ENCODE measurements around the gene SYNDIG1. TPM values are rescaled to one million over a fixed set of nuclear protein-coding genes. Genes with fewer than 3 reads are reported as not detected.

The SYNDIG1 gene
- total RNA-seq, 6 experiments from 2014 or later: not detected

DNA sequence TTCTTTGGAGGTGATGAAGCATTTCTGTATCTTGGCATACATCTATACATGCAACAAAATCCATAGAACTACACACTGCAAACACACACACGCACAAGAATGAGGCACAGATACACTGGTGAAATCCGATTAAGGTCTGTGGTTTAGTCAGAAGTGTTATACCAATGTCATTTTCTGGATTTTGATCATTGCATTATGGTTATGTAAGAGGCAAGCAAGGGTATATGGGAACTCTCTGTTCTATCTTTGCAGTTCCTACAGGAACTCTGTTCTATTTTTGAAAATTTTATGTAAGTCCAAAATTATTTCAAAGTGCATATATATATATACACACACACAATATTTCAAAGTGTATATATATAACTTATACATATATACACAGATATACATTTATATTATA, 101.7 kb downstream of the SYNDIG1 start:
- intact Hi-C loops (cut with DNase I): no loop called here
- TF ChIP-seq, protein P1, sequence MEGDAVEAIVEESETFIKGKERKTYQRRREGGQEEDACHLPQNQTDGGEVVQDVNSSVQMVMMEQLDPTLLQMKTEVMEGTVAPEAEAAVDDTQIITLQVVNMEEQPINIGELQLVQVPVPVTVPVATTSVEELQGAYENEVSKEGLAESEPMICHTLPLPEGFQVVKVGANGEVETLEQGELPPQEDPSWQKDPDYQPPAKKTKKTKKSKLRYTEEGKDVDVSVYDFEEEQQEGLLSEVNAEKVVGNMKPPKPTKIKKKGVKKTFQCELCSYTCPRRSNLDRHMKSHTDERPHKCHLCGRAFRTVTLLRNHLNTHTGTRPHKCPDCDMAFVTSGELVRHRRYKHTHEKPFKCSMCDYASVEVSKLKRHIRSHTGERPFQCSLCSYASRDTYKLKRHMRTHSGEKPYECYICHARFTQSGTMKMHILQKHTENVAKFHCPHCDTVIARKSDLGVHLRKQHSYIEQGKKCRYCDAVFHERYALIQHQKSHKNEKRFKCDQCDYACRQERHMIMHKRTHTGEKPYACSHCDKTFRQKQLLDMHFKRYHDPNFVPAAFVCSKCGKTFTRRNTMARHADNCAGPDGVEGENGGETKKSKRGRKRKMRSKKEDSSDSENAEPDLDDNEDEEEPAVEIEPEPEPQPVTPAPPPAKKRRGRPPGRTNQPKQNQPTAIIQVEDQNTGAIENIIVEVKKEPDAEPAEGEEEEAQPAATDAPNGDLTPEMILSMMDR (IDR thresholded peaks at IDR 0.05): no peak
- TF ChIP-seq POLR2A (IDR thresholded peaks at IDR 0.05): no peak
- DNase-seq: no peak
- H3K36me3 ChIP-seq: no peaks in the 10 kb centered on the region
- H3K27ac ChIP-seq: no peak overlapping the region
- H3K27me3 ChIP-seq: no peaks in the 10 kb centered on the region
- WGBS (ENCODE audit: insufficient coverage, low coverage, low lambda C conversion rate, missing lambda C conversion rate): 45% methylated on average over 2 of the region's 2 CpGs
- H3K4me3 ChIP-seq: no peak overlapping the region
- H3K9me3 ChIP-seq: no peaks in the 10 kb centered on the region
- no peaks in the 10 kb centered on the region for H3K4me1 ChIP-seq
- ATAC-seq: no peak

DNA sequence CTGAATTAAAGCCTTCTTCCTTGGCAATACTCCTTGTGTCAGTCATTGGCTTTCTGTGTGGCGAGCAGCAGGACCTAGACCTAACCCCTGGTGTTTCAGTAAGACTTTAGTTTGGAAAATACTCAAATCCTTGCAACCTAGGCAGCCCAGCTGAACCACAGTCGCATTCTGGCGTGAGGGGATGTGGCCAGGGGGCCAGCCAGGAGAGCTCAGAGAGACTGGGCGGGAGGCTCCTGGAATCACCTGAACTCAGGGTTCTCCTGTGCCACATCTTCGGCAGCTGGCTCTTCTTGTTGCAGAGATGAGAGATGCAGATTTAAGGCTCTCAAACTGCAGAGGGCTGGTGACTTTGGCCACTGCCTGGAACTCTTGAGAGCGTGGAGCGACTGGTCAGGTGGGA, 102.7 kb downstream of the SYNDIG1 start:
- WGBS (ENCODE audit: insufficient coverage, low coverage, low lambda C conversion rate, missing lambda C conversion rate): 62% methylated on average over 6 of the region's 7 CpGs
- no peaks in the 10 kb centered on the region for H3K36me3 ChIP-seq
- no peak overlapping the region for H3K4me3 ChIP-seq
- DNase-seq (no peak), ATAC-seq (no peak)
- no peaks in the 10 kb centered on the region for H3K27me3 ChIP-seq
- H3K27ac ChIP-seq: no peak overlapping the region
- no peaks in the 10 kb centered on the region for H3K9me3 ChIP-seq
- TF ChIP-seq, protein P1 (IDR thresholded peaks at IDR 0.05): no peak
- no peak for TF ChIP-seq POLR2A (IDR thresholded peaks at IDR 0.05)
- intact Hi-C loops (cut with DNase I): no loop called here
- H3K4me1 ChIP-seq: no peaks in the 10 kb centered on the region

DNA sequence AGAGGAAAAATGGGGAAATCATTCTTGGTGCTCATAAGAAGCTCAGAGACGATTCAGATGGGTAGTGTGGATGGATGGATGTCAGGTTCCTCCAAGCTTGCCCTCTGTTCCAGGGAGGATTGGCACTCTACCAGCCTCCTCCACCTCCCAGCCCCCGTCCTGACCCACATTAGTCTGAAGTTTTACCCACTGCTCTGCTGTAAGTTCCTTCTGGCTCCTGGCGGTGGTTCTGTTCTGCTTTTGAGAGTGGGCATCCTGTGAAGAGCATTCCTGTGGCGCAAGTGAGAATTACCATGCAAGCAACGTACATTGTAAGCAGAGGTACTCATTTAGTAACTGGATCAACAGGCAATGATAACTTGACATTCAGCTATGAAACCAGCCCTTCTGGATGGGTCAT, 103.4 kb downstream of the SYNDIG1 start:
- H3K27me3 ChIP-seq: no peaks in the 10 kb centered on the region
- no peak for ATAC-seq
- intact Hi-C loops (cut with DNase I): no loop called here
- H3K27ac ChIP-seq: no peak overlapping the region
- no peaks in the 10 kb centered on the region for H3K36me3 ChIP-seq
- DNase-seq: no peak
- TF ChIP-seq, protein P1 (IDR thresholded peaks at IDR 0.05): no peak
- no peak for TF ChIP-seq POLR2A (IDR thresholded peaks at IDR 0.05)
- WGBS (ENCODE audit: insufficient coverage, low coverage, low lambda C conversion rate, missing lambda C conversion rate): 55% methylated on average over 4 of the region's 5 CpGs
- H3K4me1 ChIP-seq: no peaks in the 10 kb centered on the region
- H3K4me3 ChIP-seq: no peak overlapping the region
- H3K9me3 ChIP-seq: no peaks in the 10 kb centered on the region

DNA sequence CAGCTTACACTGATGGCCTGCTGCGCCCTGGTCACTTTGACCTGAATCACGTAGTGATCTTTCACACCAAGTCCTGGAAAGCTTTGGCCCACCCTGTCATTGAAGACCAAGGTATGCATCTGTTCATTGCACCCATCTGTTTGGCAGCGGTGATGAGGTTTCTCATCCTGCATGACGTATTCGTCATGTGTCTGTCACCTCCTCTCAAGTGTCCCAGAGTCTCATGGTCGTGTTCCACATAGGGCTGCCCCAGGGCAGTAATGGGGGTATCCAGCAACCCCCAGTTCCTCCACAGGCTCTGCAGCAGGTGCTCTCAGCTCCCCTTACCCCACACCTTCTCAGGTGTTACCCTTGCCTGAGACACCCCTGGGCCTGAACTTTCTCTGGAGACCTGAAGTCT, 104.1 kb downstream of the SYNDIG1 start:
- DNase-seq (no peak), ATAC-seq (no peak)
- H3K27me3 ChIP-seq: no peaks in the 10 kb centered on the region
- H3K4me3 ChIP-seq: no peak overlapping the region
- no peaks in the 10 kb centered on the region for H3K4me1 ChIP-seq
- H3K27ac ChIP-seq: no peak overlapping the region
- intact Hi-C loops (cut with DNase I): no loop called here
- TF ChIP-seq POLR2A (IDR thresholded peaks at IDR 0.05): no peak
- TF ChIP-seq, protein P1 (IDR thresholded peaks at IDR 0.05): no peak
- WGBS (ENCODE audit: insufficient coverage, low coverage, low lambda C conversion rate, missing lambda C conversion rate): 55% methylated on average over 3 of the region's 6 CpGs
- H3K9me3 ChIP-seq: no peaks in the 10 kb centered on the region
- H3K36me3 ChIP-seq: no peaks in the 10 kb centered on the region

DNA sequence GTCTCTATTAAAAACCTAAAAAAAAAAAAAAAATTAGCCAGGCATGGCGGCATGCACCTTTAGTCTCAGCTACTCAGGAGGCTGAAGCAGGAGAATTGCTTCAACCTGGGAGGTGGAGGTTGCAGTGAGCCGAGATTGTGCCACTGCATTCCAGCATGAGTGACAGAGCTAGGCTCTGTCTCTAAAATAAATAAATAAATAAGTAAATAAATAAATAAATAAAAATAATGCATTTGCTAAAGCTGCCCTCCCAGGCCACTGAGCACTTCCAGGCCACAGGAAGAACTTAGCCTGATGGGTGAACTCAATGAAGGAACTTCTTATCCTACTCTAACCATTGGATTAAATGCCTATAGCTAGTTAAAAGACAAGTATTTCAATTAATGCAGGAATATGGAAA, 104.9 kb downstream of the SYNDIG1 start:
- intact Hi-C loops (cut with DNase I): no loop called here
- 66% methylated on average over 2 of the region's 2 CpGs for WGBS (ENCODE audit: insufficient coverage, low coverage, low lambda C conversion rate, missing lambda C conversion rate)
- no peak for DNase-seq

More for the DNA sequence above, 104.9 kb downstream of the SYNDIG1 start:
- Histone ChIP-seq H3K27ac (no peak overlapping the region), H3K9me3 (no peaks in the 10 kb centered on the region), H3K36me3 (no peaks in the 10 kb centered on the region), H3K4me3 (no peak overlapping the region), H3K4me1 (no peaks in the 10 kb centered on the region), H3K27me3 (no peaks in the 10 kb centered on the region)
- no peak for ATAC-seq
- TF ChIP-seq, protein P1 (IDR thresholded peaks at IDR 0.05): no peak
- no peak for TF ChIP-seq POLR2A (IDR thresholded peaks at IDR 0.05)
